ENCODE results near the gene ZNF107.
"Not testable (repeated sequence)": the region's sequence is repeated elsewhere in the genome, so short reads cannot be mapped to it uniquely, and the experiment has no call there.

ZNF107 gene

DNA sequence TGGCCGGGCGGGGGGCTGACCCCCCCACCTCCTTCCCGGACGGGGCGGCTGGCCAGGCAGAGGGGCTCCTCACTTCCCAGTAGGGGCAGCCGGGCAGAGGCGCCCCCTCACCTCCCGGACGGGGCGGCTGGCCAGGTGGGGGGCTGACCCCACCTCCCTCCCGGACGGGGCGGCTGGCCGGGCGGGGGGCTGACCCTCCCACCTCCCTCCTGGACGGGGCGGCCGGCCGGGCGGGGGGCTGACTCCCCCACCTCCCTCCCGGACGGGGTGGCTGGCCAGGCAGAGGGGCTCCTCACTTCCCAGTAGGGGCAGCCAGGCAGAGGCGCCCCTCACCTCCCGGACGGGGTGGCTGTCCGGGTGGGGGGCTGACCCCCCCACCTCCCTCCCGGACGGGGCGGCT, 72.5 kb downstream of the ZNF107 start:
- not testable (repeated sequence) for DNase-seq

DNA sequence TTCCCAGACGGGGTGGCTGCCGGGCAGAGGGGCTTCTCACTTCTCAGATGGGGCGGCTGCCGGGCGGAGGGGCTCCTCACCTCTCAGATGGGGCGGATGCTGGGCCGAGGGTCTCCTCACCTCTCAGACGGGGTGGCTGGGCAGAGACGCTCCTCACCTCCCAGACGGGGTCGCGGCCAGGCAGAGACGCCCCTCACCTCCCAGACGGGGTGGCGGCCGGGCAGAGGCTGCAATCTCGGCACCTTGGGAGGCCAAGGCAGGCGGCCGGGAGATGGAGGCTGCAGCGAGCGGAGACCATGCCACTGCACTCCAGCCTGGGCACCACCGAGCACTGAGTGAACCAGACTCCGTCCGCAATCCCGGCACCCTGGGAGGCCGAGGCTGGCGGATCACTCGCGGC, 73.0 kb downstream of the ZNF107 start:
- not testable (repeated sequence) for DNase-seq

DNA sequence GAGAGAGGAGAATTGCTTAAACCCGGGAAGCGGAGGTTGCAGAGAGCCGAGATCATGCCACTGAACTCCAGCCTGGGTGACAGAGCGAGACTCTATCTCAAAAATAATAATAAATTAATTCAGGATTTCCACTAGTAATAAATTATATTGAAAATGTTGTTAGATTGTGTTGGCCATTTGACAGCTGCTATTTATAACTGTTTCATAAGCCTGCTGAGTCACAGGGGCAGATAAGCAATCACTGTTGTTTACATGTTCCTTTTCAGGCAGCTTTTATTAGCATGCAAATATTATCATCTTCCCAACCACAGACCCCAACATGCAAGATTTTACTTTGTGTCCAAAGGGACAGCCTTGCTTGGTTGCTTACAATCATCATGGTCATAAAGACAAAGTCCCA, 78.7 kb downstream of the ZNF107 start:
- no peak for DNase-seq

DNA sequence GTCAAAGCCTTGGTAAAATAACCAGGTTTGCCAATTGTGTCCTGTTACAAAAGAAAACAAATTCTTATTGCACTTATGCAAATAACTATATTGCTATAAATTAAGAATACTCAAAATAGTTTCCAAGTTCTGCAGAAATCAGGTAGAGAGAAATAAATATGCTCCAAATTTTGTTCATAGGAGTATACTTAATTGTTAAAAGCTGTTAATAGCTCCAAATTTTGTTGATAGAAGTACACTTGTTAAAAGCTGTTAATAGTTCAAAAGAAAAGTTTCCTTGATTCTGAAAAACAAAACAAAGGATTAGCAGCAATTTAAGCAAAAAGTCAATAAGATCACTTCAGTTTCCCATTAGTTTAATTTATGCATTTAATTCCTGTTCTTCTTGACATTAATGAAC, 81.9 kb downstream of the ZNF107 start:
- DNase-seq, result no peak

DNA sequence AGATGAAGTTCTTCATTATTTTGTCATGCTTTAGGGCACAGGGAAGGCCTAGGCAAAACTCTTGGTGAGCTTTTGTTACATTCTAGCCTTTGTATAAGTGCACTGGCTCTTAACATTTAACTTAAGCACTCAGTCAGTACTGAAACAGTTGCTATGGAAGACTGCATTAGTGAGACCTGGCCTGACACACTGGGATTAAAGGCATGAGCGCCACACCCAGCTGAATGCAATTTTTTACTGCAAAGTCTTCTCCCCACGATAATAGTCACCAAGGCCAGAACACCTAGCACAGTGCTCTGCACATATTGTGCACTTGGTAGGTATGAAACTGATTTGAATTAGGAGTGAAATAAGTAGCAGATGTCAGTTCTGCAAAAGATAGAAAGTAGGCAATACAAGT, 87.1 kb downstream of the ZNF107 start:
- no peak for DNase-seq

DNA sequence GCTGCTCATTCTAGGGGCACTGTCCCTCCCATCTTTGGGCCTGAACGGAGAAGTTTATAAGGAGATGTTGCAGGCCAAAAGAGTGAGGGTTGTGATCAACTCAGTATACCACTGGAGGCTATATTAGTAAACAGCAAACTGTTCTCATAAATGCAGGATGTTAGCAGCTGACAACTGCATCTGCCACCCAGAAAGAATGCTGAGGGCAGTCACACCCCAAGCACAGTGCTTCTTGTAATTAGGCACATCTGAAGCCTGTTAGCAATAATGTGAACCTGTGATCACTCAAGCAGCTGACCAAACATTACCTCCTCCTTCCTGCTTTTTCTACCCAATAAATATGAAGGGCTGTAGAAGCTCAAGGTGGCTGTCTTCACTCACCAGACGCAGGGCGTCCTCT, 89.9 kb downstream of the ZNF107 start:
- no peak for DNase-seq

DNA sequence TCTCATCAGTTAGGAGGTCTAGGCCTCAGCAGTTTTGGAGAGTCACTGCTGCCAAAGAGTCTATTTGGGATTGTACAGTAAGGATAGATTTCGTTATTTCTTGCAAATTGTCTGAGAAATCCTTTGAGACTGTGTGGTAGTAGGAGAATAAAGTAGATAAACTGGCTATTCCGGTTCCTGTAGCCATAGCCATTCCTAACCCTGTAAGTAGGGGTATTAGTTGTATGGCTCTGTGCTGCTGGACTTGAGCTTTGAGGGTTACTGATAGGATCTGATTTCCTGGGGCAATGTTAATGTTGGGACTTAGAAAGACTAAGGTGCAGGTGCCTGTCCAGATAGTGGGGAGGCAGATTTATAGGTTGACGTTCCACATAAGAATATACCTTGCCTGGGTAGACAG, 92.2 kb downstream of the ZNF107 start:
- no peak for DNase-seq
